ENCODE measurements around the gene WDR13. TPM values are rescaled to one million over a fixed set of nuclear protein-coding genes. Genes with fewer than 3 reads are reported as not detected.
A peak's percentile ranks its signal among the peaks of the same experiment; 100 is the strongest.

Gene WDR13
- total RNA-seq, 4 donors from 2014 or later = 108 to 224 (median 126) TPM

DNA sequence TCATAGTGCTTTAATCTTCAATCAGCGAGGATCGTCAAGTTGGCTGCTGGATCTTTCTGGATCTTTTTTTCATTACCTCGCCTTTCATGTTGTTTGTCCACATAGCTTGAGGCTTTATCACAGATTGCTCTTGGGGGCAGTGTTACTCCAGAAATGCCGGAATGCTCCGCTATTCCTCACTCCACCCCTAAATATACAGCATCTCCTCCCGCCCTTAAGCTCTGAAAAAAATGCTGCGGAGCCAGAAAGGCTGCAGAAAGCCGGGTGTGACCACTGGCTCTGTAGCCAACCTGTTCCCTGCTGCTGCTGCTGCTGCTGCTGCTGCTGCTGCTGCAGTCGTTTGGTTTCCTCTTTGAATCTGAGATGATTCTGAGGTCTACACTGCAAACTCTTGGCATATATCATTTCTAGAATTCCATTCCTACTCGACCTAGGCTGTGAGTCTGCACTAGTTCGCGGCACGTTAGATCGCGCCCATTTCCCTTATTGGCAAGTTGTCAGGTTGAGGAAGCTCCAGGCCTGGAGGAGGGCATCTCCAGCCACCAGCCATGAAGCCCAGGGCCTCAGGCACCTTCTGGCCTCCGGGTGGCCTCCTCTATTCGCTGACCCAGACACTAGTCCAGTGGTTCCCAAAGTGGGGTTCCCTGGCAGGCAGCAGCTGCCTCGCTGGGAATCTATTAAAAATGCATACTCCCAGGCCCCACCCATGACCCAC lies 34.2 kb downstream of the WDR13 start:
- no peaks in the 10 kb centered on the region for H3K36me3 ChIP-seq
- TF ChIP-seq, protein P1, sequence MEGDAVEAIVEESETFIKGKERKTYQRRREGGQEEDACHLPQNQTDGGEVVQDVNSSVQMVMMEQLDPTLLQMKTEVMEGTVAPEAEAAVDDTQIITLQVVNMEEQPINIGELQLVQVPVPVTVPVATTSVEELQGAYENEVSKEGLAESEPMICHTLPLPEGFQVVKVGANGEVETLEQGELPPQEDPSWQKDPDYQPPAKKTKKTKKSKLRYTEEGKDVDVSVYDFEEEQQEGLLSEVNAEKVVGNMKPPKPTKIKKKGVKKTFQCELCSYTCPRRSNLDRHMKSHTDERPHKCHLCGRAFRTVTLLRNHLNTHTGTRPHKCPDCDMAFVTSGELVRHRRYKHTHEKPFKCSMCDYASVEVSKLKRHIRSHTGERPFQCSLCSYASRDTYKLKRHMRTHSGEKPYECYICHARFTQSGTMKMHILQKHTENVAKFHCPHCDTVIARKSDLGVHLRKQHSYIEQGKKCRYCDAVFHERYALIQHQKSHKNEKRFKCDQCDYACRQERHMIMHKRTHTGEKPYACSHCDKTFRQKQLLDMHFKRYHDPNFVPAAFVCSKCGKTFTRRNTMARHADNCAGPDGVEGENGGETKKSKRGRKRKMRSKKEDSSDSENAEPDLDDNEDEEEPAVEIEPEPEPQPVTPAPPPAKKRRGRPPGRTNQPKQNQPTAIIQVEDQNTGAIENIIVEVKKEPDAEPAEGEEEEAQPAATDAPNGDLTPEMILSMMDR (IDR thresholded peaks at IDR 0.05) = peak; percentile 31 to 63 (median 42)
- TF ChIP-seq EP300 (IDR thresholded peaks at IDR 0.05) = peak; percentile 57 to 68
- no peak for TF ChIP-seq POLR2A (IDR thresholded peaks at IDR 0.05)
- 8 to 53% methylated on average over 15 to 18 of the region's 18 CpGs for whole genome bisulfite sequencing, 2 donors
- H3K27ac ChIP-seq = peak overlapping the region in 1 of 4 donors; percentile 29
- no peaks in the 10 kb centered on the region for H3K27me3 ChIP-seq
- no peaks in the 10 kb centered on the region for H3K9me3 ChIP-seq
- peak; percentile 63 to 84 for DNase-seq (ENCODE audit: low spot score in 2 of 2)
- H3K4me1 ChIP-seq = peaks cover 0 to 7% (median 0%) of the 10 kb centered on the region in 4 donors
- H3K4me3 ChIP-seq = peak overlapping the region in 1 of 4 donors; percentile 19

DNA sequence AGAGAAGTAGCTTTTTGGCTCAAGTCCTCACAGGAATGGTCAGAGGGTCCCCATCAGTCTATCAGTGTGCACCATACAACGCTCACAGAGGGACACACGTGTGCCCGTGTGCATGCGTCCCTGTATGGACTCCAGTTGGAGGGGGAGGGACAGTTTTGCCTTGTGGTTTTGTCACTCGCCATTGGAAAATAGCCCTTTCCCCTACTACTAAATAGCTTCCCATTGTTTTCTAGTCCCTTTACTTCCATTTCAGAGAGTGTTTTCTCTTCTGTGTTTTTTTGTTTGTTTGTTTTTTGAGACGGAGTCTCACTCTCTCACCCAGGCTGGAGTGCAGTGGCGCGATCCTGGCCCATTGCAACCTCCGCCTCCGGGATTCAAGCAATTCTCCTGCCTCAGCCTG lies 34.9 kb downstream of the WDR13 start:
- no peak overlapping the region for H3K27ac ChIP-seq
- H3K9me3 ChIP-seq = no peaks in the 10 kb centered on the region
- 67 to 75% methylated on average over 5 to 10 of the region's 10 CpGs for WGBS, 2 donors
- no peak for TF ChIP-seq EP300 (IDR thresholded peaks at IDR 0.05)
- TF ChIP-seq, protein P1 (IDR thresholded peaks at IDR 0.05) = no peak
- no peak for TF ChIP-seq POLR2A (IDR thresholded peaks at IDR 0.05)
- H3K27me3 ChIP-seq = no peaks in the 10 kb centered on the region
- H3K4me1 ChIP-seq = peaks cover 0 to 7% (median 0%) of the 10 kb centered on the region in 4 donors
- no peak overlapping the region for H3K4me3 ChIP-seq
- no peak for DNase-seq (ENCODE audit: low spot score in 2 of 2)
- H3K36me3 ChIP-seq = no peaks in the 10 kb centered on the region

DNA sequence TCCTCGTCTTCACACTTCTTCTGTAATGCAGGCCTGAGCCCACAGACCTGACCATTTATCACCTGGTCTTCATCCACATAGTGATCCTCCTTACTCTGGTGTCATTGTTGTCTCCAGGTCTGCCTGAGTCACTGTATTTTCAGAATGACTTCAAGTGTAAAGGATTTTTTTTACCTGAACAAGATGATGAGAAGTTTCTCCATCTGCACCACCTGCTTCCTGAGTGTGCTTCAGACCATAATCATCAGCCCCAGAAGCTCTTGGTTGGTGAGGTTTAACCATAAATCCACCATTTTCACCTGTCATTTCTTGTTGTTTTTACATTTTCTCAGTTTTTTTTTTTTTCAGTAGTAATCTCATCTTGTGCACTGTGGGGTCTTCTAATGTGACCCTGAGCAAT lies 39.0 kb downstream of the WDR13 start:
- Histone ChIP-seq H3K4me3 (no peak overlapping the region), H3K4me1 (peaks cover 0 to 7% (median 0%) of the 10 kb centered on the region in 4 donors), H3K36me3 (no peaks in the 10 kb centered on the region), H3K27ac (no peak overlapping the region), H3K27me3 (no peaks in the 10 kb centered on the region), H3K9me3 (no peaks in the 10 kb centered on the region)
- 29 to 51% methylated on average over 1 of the region's 1 CpG for WGBS, 2 donors
- TF ChIP-seq, protein P1 (IDR thresholded peaks at IDR 0.05) = no peak
- TF ChIP-seq EP300 (IDR thresholded peaks at IDR 0.05) = no peak
- DNase-seq (ENCODE audit: low spot score in 2 of 2) = no peak

DNA sequence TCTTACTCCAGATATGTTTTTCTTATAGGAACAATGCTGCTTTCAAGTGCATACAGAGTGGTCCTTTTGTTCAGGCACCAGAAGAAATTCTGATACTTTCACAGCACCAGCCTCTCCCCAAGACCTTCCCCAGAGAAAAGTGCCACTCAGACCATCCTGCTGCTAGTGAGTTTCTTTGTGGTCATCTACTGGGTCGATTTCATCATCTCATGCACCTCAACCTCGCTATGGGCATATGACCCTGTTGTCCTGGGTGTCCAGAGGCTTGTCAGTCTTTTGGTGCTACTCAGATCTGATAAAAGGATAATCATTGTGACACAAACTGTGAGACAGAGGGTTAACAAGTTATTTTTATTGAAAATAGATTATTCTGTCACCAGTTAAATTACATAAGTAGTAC lies 39.5 kb downstream of the WDR13 start:
- WGBS, 2 donors = 20 to 33% methylated on average over 2 of the region's 2 CpGs
- no peaks in the 10 kb centered on the region for H3K27me3 ChIP-seq
- no peak overlapping the region for H3K4me3 ChIP-seq
- no peaks in the 10 kb centered on the region for H3K9me3 ChIP-seq
- TF ChIP-seq POLR2A (IDR thresholded peaks at IDR 0.05) (no peak), EP300 (IDR thresholded peaks at IDR 0.05) (no peak)
- TF ChIP-seq, protein P1 (IDR thresholded peaks at IDR 0.05) = no peak
- no peak for DNase-seq (ENCODE audit: low spot score in 2 of 2)
- no peak overlapping the region for H3K27ac ChIP-seq
- no peaks in the 10 kb centered on the region for H3K36me3 ChIP-seq
- peaks cover 0 to 4% (median 0%) of the 10 kb centered on the region in 4 donors for H3K4me1 ChIP-seq

DNA sequence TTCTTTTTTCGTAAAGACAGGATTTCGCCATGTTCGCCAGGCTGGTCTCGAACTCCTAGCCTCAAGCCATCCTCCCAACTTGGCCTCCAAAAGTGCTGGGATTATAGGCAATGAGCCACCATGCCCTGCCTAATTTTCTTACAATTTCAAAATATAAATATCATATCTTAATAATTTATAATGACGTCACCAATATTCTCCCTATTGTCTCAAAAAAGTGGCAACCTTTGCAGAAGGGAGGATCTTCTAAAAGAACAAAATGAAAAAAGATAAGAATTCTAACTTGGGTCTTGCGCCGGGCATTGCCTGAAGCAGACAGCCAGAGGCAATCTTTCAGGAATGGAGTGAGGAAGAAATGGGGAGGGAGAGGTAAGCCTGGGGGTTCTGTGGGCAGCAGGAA lies 48.4 kb downstream of the WDR13 start:
- H3K4me1 ChIP-seq = peaks cover 0 to 9% (median 0%) of the 10 kb centered on the region in 4 donors
- no peaks in the 10 kb centered on the region for H3K9me3 ChIP-seq
- H3K4me3 ChIP-seq = no peak overlapping the region
- H3K27ac ChIP-seq = no peak overlapping the region
- no peaks in the 10 kb centered on the region for H3K36me3 ChIP-seq
- WGBS, 2 donors = 85 to 89% methylated on average over 7 of the region's 7 CpGs
- DNase-seq (ENCODE audit: low spot score in 2 of 2) = no peak
- no peaks in the 10 kb centered on the region for H3K27me3 ChIP-seq
- TF ChIP-seq POLR2A (IDR thresholded peaks at IDR 0.05) (no peak), EP300 (IDR thresholded peaks at IDR 0.05) (no peak)
- TF ChIP-seq, protein P1 (IDR thresholded peaks at IDR 0.05) = no peak

All from tibial nerve (tissue), 4 donors.